ENCODE data around the gene PAH.

GRCh38 chr12:102873077-102873476 is 44.0 kb downstream of the PAH start:
- TF ChIP-seq, protein P1, sequence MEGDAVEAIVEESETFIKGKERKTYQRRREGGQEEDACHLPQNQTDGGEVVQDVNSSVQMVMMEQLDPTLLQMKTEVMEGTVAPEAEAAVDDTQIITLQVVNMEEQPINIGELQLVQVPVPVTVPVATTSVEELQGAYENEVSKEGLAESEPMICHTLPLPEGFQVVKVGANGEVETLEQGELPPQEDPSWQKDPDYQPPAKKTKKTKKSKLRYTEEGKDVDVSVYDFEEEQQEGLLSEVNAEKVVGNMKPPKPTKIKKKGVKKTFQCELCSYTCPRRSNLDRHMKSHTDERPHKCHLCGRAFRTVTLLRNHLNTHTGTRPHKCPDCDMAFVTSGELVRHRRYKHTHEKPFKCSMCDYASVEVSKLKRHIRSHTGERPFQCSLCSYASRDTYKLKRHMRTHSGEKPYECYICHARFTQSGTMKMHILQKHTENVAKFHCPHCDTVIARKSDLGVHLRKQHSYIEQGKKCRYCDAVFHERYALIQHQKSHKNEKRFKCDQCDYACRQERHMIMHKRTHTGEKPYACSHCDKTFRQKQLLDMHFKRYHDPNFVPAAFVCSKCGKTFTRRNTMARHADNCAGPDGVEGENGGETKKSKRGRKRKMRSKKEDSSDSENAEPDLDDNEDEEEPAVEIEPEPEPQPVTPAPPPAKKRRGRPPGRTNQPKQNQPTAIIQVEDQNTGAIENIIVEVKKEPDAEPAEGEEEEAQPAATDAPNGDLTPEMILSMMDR (IDR thresholded peaks at IDR 0.05): no peak
- TF ChIP-seq POLR2A (IDR thresholded peaks at IDR 0.05) (no peak), POLR2AphosphoS5 (IDR thresholded peaks at IDR 0.05; ENCODE audit: insufficient read depth in 1 of 2, low read depth in 1 of 2) (no peak)
